GM23338 (cell line): ENCODE measurements around the gene HERC4. TPM values are rescaled to one million over a fixed set of nuclear protein-coding genes. Genes with fewer than 3 reads are reported as not detected.

Source experiments
- ATAC-seq: fragments of 200-7000 bp; cut with Tn5 transposase; 3 replicates; pipeline ENCODE4 v1.9.1; 2020
- DNase-seq: peaks from one replicate; pipeline ENCODE4 v3.0.0-alpha.2; 2015; ENCODE audit warnings: low spot score
- H2AFZ ChIP-seq: fragments of 200-600 bp; sonication (generic); 2 replicates; pipeline ENCODE4 v1.8.0; 2016; ENCODE audit warnings: antibody characterized with exemption, mild to moderate bottlenecking, moderate library complexity
- H3F3A ChIP-seq: fragments of 200-600 bp; sonication (generic); replicated peaks from 2 replicates; pipeline ENCODE4 v1.8.0; 2017; ENCODE audit warnings: antibody characterized with exemption, mixed run types, low read depth
- H3K27ac ChIP-seq: fragments of 200-600 bp; sonication (generic); 2 replicates; pipeline ENCODE4 v1.6.1; 2016; ENCODE audit warnings: low read depth
- H3K27me3 ChIP-seq: fragments of 200-600 bp; sonication (generic); 2 replicates; pipeline ENCODE4 v1.8.0; 2016; ENCODE audit warnings: mild to moderate bottlenecking, mixed run types, moderate library complexity; ENCODE audit not compliant: insufficient read depth
- H3K36me3 ChIP-seq: fragments of 200-600 bp; sonication (generic); 2 replicates; pipeline ENCODE4 v1.8.0; 2016; ENCODE audit warnings: mild to moderate bottlenecking; ENCODE audit not compliant: insufficient read depth
- H3K4me1 ChIP-seq: fragments of 200-600 bp; sonication (generic); 2 replicates; pipeline ENCODE4 v1.8.0; 2016; ENCODE audit warnings: mild to moderate bottlenecking, moderate library complexity; ENCODE audit not compliant: insufficient read depth
- H3K4me2 ChIP-seq: fragments of 200-600 bp; sonication (generic); 2 replicates; pipeline ENCODE4 v1.7.1; 2017; ENCODE audit warnings: mixed run types
- H3K4me3 ChIP-seq: fragments of 200-600 bp; sonication (generic); 2 replicates; pipeline ENCODE4 v1.6.1; 2016; ENCODE audit warnings: mixed run types
- H3K79me2 ChIP-seq: fragments of 200-600 bp; sonication (generic); replicated peaks from 2 replicates; pipeline ENCODE4 v1.8.0; 2017; ENCODE audit warnings: mild to moderate bottlenecking; ENCODE audit not compliant: insufficient read depth
- H3K9me2 ChIP-seq: fragments of 200-600 bp; sonication (generic); 2 replicates; pipeline ENCODE4 v1.8.0; 2017; ENCODE audit not compliant: insufficient read depth
- H4K20me1 ChIP-seq: fragments of 200-600 bp; sonication (generic); replicated peaks from 2 replicates; pipeline ENCODE4 v1.8.0; 2017; ENCODE audit warnings: mild to moderate bottlenecking; ENCODE audit not compliant: insufficient read depth
- H3K27ac Mint-ChIP-seq: 2 replicates; pipeline ENCODE4 v1.8.0; 2020; ENCODE audit warnings: inconsistent platforms, mild to moderate bottlenecking, moderate library complexity, mixed read lengths
- H3K27me3 Mint-ChIP-seq: 3 replicates; pipeline ENCODE4 v1.8.0; 2022; ENCODE audit warnings: low read depth, mild to moderate bottlenecking, moderate library complexity, mixed read lengths, inconsistent platforms; ENCODE audit not compliant: insufficient read depth, poor library complexity
- H3K36me3 Mint-ChIP-seq: 3 replicates; pipeline ENCODE4 v1.8.0; 2021; ENCODE audit warnings: low read depth, mild to moderate bottlenecking, inconsistent platforms, moderate library complexity, mixed read lengths
- H3K4me1 Mint-ChIP-seq: 3 replicates; pipeline ENCODE4 v1.8.0; 2020; ENCODE audit warnings: mild to moderate bottlenecking, inconsistent platforms, mixed read lengths
- H3K4me3 Mint-ChIP-seq: 3 replicates; pipeline ENCODE4 v1.8.0; 2021; ENCODE audit warnings: moderate library complexity, mild to moderate bottlenecking, inconsistent platforms, mixed read lengths
- H3K9me3 Mint-ChIP-seq: 3 replicates; pipeline ENCODE4 v1.8.0; 2020; ENCODE audit warnings: moderate library complexity, mild to moderate bottlenecking, inconsistent platforms, mixed read lengths
- CREB1 ChIP-seq: fragments of 250-450 bp; sonication (Bioruptor Pico); IDR thresholded peaks from 2 replicates; pipeline ENCODE4 v1.5.0; 2020; ENCODE audit warnings: low read depth, mild to moderate bottlenecking, moderate library complexity
- CTCF ChIP-seq, 2 experiments: fragments of 200-600 bp in 1 of 2; sonication (generic) in 1 of 2; conservative IDR thresholded peaks; 2 replicates each; pipeline versions ENCODE4 v1.5.1 to v1.6.1; 2016 to 2017; ENCODE audit warnings: antibody characterized with exemption in 2 of 2, low read depth in 2 of 2, mild to moderate bottlenecking in 2 of 2, moderate library complexity in 1 of 2
- ETS1 ChIP-seq: IDR thresholded peaks from 2 replicates; pipeline ENCODE4 v1.6.1; 2016; ENCODE audit warnings: antibody characterized with exemption
- EZH2 ChIP-seq: fragments of 200-600 bp; sonication (generic); IDR thresholded peaks from one replicate; pipeline ENCODE4 v1.8.0; 2017; ENCODE audit warnings: antibody characterized with exemption, mild to moderate bottlenecking, low read depth; ENCODE audit not compliant: unreplicated experiment
- EZH2phosphoT487 ChIP-seq: fragments of 200-600 bp; sonication (generic); IDR thresholded peaks from one replicate; pipeline ENCODE4 v1.8.1; 2018; ENCODE audit warnings: antibody characterized with exemption; ENCODE audit not compliant: unreplicated experiment
- JUNB ChIP-seq: IDR thresholded peaks from one replicate; pipeline ENCODE4 v1.6.1; 2016; ENCODE audit warnings: antibody characterized with exemption; ENCODE audit not compliant: unreplicated experiment
- POLR2AphosphoS5 ChIP-seq: IDR thresholded peaks from 2 replicates; pipeline ENCODE4 v1.6.1; 2016; ENCODE audit warnings: antibody characterized with exemption, low read depth
- ZNF114 ChIP-seq: fragments of 250-450 bp; sonication (Bioruptor Pico); IDR thresholded peaks from 2 replicates; pipeline ENCODE4 v1.5.0; 2020; ENCODE audit warnings: mild to moderate bottlenecking, moderate library complexity
- ZNF331 ChIP-seq: fragments of 250-450 bp; sonication (Bioruptor Pico); IDR thresholded peaks from 2 replicates; pipeline ENCODE4 v1.5.0; 2020; ENCODE audit warnings: low read depth, mild to moderate bottlenecking, moderate library complexity
- ZNF462 ChIP-seq: fragments of 250-450 bp; sonication (Bioruptor Pico); IDR thresholded peaks from 2 replicates; pipeline ENCODE4 v1.5.0; 2020; ENCODE audit warnings: mild to moderate bottlenecking, moderate library complexity
- polyA plus RNA-seq: library from polyadenylated mRNA; unstranded; fragments of >200 nt; fragmentation: Nextera tagmentation; extraction: Ambion mirVana; gene quantifications from 2 replicates; pipeline ENCODE4 v1.2.1, GENCODE V29; 2016
- total RNA-seq: library from RNA; depleted of rRNA; stranded (reverse); fragments of >200 nt; shearing (Covaris generic); gene quantifications from 2 replicates; pipeline ENCODE4 v1.2.3, GENCODE V29; 2014

The HERC4 gene
- total and polyA plus RNA-seq, 2 experiments from 2014 or later: 20.1 to 67.2 TPM

DNA sequence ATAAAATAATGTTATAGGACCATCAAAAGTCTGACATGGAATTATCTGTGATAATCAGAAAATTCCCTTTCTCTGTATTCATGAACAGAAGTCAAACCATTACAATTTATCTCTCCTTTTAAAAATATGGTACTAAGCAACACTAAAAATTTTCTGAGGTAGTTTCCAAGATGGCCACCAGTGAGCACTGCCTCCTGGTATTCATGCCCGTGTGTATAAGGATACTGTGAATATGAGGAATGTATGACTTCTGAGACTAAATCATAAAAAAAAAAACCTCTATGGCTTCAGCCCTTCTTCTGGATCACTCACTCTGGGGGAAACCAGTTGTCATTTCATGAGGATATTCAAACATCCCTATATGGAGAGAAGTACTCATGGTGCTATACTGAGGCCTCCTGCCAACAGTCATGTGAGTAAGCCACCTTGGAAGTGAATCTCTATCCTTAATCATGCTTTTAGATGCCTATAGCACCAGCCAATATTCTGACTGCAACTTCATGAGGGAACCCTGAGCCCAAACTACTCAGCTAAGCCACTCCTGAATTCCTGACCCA is 149.6 kb downstream of the HERC4 start:
- Histone ChIP-seq H3K4me1 (no peaks in the 10 kb centered on the region), H2AFZ (no peak overlapping the region), H3K4me2 (no peak overlapping the region), H3K9me2 (no peaks in the 10 kb centered on the region), H3K4me3 (no peak overlapping the region), H3K27ac (no peak overlapping the region), H3K36me3 (no peaks in the 10 kb centered on the region), H3F3A (no peaks in the 10 kb centered on the region), H4K20me1 (no peaks in the 10 kb centered on the region), H3K27me3 (no peaks in the 10 kb centered on the region), H3K79me2 (no peaks in the 10 kb centered on the region)
- TF ChIP-seq JUNB: no peak
- TF ChIP-seq CTCF (conservative IDR thresholded peaks at IDR 0.05; ENCODE audit: low read depth in 2 of 2): no peak
- TF ChIP-seq POLR2AphosphoS5: no peak
- Mint-ChIP-seq H3K4me1 (no peaks in the 10 kb centered on the region), H3K4me3 (no peak overlapping the region), H3K27me3 (no peaks in the 10 kb centered on the region), H3K27ac (no peak overlapping the region; the same call in 1 of the 2 replicates), H3K9me3 (no peaks in the 10 kb centered on the region), H3K36me3 (peaks cover 8% of the 10 kb centered on the region; the same call in 2 of the 3 replicates)
- no peak for DNase-seq
- ATAC-seq: no peak

GRCh38 chr10:67924136-67924535 is 150.9 kb downstream of the HERC4 start:
- no peak overlapping the region for H3K4me2 ChIP-seq
- no peaks in the 10 kb centered on the region for H3K27me3 Mint-ChIP-seq
- ATAC-seq (no peak), DNase-seq (no peak)
- no peaks in the 10 kb centered on the region for H3K79me2 ChIP-seq
- H3K27me3 ChIP-seq: no peaks in the 10 kb centered on the region
- no peak overlapping the region for H3K4me3 Mint-ChIP-seq
- H4K20me1 ChIP-seq: no peaks in the 10 kb centered on the region; the same call in 1 of the 2 replicates
- H3K4me1 Mint-ChIP-seq: no peaks in the 10 kb centered on the region
- H3K4me3 ChIP-seq: no peak overlapping the region
- H3K27ac Mint-ChIP-seq: no peak overlapping the region
- no peaks in the 10 kb centered on the region for H3K4me1 ChIP-seq
- H3K9me3 Mint-ChIP-seq: no peaks in the 10 kb centered on the region
- H3K36me3 Mint-ChIP-seq: peaks cover 7% of the 10 kb centered on the region
- no peaks in the 10 kb centered on the region for H3K9me2 ChIP-seq
- H3F3A ChIP-seq: no peaks in the 10 kb centered on the region; the same call in 1 of the 2 replicates
- H3K36me3 ChIP-seq: no peaks in the 10 kb centered on the region
- no peak overlapping the region for H3K27ac ChIP-seq
- H2AFZ ChIP-seq: no peak overlapping the region
- TF ChIP-seq ZNF462 (no peak), ETS1 (no peak), ZNF331 (CRISPR knock-in tag) (no peak), ZNF114 (CRISPR knock-in tag) (no peak), EZH2phosphoT487 (no peak), CREB1 (CRISPR knock-in tag) (no peak), CTCF (conservative IDR thresholded peaks at IDR 0.05; ENCODE audit: low read depth in 2 of 2) (no peak), POLR2AphosphoS5 (no peak), EZH2 (no peak)
